HG03196 (cell line): ENCODE measurements around the gene SLC39A12.

Source experiments
- ATAC-seq: cut with Tn5 transposase; IDR thresholded peaks from one replicate; pipeline ENCODE4 v1.9.1; 2021; ENCODE audit not compliant: unreplicated experiment

The SLC39A12 gene

DNA sequence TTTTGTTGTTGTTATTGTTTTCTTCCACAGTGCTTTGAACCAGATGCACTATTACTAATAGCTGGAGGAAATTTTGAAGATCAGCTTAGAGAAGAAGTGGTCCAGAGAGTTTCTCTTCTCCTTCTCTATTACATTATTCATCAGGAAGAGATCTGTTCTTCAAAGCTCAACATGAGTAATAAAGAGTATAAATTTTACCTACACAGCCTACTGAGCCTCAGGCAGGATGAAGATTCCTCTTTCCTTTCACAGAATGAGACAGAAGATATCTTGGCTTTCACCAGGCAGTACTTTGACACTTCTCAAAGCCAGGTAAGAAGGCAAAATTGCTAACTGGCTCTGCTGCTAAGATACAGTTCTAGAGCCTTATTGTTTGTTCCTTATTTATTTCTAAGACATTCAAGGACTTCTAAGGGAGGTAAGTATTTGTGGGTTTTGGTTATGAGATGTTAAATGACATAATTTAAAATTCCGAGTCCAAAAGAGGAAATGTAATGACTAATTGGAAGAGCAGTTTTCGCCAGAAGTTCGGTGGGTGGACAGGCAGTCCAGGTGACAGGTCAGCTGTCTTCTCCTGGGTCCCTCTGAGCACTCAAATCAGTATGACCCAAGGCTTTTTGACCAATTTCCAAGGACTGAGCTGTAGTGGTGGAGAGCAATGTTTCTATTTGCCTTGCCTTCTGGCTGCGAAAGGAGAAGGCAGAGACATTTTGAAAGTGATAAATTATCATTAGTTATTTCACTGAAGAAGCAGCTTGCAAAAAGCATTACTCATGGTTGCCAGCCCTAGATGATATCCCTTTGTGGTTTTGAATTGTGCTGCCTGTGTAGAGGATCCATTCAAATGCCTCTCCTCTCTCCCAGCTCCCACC, 10.1 kb downstream of the SLC39A12 start:
- ATAC-seq = no peak

DNA sequence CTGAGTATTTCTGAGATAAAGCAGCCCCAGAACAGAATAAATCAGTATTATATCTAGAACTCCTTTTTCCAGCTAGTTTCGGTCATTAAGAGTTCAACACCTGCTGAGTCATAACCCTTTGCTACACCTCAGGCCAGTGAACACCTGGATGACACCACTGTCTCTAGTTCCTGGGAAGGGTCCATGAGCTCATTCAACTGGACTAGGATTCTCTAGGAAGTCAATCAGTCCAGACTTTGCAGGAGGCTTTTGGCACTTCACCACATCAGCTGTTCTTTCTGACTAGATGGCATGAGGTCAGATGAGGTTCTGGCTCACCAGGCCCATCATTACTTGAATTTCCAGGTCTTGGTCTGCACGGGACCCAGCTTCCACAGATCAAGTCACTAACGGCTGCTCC, 11.7 kb downstream of the SLC39A12 start:
- ATAC-seq = no peak

DNA sequence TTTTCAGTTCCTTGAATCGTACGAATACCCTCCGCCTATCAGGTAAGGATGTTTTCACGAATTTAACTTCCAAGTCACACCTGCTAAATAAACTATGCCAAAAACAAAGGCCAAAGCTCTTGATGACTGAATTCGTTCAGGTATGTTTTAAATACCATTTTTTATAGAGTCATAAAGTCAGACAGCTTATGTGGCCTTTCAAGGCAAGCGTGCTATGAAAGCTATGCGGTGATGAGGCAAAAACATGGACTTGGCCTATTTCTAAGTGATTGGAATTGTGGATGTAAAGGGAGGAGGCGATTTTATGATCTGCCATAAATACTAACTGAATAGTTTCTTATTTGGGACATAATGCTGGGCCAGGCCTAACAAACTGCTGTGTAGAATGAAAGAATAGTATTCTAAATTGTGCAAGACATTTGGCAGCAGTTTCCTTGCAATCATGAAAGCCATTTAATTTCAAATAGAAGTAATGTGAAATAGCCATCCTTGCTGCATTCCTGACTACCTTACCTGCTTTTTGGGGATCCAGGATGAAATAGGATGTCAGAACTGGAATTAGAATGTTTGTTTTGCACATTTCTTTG, 14.0 kb downstream of the SLC39A12 start:
- no peak for ATAC-seq

DNA sequence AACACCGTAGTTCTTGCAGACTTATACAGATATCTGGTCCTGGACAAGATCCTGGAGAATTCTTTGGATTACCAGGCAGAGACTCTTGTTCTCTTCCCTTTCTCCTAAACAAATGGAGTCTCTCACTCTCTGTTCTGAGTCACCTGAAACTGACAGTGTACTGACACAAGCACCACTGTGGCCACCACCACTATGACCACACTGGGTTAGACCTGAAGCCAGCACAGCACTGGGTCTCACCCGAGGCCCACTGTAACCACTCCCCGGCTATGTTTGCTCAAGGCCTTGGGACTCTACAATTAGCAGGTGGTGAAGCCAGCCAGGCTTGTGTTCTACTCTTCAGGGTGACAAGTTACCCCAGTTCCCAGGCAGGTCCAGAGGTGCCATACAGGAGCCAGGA, 22.8 kb downstream of the SLC39A12 start:
- no peak for ATAC-seq

DNA sequence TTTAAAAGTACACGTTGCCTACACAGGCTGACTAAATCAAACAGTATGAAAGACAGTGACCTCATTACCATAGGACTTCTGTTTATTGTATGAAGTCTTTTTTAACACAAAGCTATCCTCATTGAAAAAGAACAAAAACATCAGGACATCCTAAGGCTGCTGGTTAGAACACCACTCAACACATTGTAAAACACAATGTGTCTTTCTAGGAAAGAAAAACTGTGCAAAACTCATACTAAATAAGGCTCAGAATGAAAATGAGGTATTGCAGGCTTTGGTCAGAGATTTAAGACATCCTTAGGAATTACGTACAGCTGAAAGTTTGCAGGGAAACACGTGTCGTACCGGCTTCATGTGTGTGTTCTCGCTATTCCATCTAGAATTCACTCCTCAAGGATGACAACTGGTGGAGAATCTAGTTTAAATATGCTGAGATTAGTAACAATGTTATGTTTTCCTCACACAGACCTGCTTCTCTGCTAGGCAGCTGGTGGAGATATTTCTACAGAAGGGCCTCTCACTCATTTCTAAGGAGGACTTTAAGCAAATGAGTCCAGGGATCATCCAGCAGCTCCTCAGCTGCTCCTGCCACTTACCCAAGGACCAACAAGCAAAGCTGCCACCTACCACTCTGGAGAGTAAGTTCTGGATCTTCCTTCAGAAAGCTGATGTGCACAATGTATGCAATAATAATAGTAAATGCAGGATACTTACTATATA, 29.3 kb downstream of the SLC39A12 start:
- ATAC-seq = no peak

DNA sequence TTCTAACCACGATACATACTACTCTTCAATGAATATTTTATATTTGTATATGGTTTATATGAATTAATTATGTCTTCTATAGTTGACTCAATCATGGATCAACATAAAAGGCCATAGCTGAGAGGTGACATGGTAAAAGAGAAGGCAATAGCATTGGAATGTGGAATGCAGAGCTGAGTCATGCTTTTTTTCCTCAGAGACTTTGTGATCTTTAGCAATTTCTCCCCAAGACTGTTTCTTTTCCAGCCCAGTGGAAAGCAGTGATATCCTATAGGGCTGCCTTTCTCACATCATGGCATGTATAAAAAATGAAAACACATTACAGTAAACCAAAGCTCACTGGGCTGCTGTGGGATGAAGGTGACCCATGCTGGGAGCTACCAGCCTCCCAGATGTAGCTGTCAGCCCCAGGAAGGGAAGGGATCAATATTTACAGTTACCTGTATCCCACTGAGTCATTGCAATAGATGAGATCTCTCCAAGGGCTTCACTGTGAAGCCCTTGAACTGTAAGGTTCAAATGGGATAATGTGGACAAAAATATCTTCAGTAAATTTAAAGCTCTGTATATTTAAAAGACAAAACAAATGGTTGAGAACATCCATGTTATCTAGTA, 30.2 kb downstream of the SLC39A12 start:
- ATAC-seq = no peak

DNA sequence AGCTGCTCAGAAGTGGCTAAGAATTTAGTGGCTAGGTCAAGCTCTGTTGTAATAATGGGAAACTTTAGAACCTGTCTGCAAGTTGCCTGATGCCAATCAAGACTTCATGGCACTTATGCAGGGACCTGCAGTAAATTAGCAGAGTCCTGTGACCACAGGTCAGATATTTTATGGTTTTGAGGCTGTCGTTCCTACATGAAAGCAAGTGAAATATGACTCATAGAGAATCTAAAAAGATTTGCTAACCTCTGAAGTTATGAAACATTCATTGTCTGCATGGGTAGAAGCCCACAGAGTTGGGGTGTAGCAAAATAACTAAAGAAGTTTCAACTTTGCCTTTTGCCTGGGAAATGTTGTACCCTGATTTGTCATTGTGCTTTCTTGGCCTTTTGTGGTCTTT, 32.3 kb downstream of the SLC39A12 start:
- peak; percentile 87 for ATAC-seq

DNA sequence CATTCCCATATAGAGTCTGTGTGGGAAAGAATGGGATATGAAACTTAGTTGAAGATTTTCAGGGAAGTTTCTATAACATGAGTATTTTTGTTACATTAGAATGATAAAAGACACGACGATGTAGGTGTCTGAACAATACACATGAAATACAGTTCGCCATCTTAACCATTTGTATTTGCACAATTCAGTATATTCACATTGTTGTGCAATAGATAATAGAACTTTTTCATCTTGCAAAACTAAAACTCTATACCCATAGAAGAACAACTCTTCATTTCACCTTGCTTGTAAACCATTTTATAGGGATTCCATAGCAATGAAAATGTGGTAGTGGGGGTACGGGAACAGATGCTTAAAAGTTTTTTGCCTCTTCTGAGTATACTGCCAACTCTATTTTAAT, 32.8 kb downstream of the SLC39A12 start:
- ATAC-seq = no peak

DNA sequence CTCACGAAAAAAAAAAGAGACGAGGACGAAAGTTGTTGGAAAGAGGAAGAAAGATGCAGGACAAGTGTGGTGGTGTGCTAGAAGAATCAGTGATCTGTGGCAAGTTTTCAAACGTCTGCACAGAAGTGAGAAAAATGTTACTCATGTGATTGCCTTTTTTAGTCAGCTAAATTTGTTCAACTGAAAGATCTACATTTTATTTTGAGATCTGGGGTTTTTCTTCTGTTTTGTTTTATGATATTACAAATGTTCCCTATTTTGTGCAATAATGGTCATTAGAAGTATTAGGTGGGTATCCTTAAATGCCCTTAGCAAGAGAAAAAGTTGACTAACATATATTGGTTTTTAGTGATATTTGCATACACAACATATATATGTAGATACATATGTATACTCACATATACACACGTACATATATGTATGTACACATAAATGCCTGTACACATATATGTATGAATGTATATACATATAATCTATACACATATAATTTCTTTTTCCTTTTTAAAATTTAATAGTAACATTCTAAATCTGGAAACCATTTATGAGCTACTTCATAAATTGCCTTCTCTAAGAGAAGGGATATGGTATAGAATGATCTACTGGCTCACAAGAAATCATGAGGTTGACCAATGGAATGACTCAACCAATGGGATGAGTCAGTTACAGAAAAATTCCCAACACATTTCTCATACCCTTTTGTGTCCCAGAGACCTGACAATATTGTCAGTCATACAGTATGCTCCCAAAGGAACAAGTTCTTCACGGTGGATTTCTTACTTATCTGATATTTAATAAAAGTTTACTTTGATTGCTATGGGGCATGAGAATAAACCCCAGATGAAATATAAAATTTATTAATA, 38.4 kb downstream of the SLC39A12 start:
- ATAC-seq = peak; percentile 81

- no peak for ATAC-seq
These were observed 40.5 kb downstream of the SLC39A12 start for GRCh38 chr10:17992266-17992665.

DNA sequence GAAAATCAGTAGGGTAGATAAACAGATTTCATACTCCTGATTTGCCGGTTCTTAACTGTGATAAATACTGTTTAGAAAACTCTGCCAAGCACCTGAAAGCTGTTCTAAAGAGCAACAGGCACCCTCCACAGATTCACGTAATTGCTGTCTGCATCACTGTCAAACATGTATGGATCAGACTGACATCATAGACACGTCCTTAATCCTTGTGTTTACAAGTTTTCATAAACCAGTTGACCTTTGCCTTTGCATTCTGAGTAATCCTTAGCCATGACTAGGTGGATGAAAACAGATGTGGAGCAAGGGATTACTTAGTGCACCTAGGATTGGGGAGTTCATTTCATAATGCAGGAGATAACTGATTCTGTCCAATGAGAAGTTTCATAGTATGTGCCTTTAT, 41.6 kb downstream of the SLC39A12 start:
- ATAC-seq = no peak

- ATAC-seq = no peak
These were observed 48.9 kb downstream of the SLC39A12 start for GRCh38 chr10:18000601-18001000.

DNA sequence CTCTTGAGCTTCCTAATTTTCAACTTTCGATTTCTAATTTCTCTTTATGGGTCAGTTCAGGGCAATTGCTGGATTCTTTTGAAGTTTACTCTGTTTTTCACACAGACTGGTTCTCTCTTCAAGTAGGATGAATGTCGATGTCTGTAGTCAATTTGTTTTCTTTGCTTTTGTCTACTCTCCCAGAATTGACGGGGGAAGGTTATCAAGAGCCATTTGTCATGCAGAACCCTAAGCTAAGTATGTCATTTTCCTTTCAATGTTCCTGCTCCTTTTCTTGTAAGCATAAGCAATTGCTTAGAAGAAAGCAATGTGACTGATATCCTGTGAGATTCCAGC, 53.7 kb downstream of the SLC39A12 start:
- ATAC-seq = no peak

- ATAC-seq = no peak
These were observed 54.2 kb downstream of the SLC39A12 start for GRCh38 chr10:18005781-18006456.

- ATAC-seq = no peak
These were observed 57.3 kb downstream of the SLC39A12 start for GRCh38 chr10:18008986-18009385.

DNA sequence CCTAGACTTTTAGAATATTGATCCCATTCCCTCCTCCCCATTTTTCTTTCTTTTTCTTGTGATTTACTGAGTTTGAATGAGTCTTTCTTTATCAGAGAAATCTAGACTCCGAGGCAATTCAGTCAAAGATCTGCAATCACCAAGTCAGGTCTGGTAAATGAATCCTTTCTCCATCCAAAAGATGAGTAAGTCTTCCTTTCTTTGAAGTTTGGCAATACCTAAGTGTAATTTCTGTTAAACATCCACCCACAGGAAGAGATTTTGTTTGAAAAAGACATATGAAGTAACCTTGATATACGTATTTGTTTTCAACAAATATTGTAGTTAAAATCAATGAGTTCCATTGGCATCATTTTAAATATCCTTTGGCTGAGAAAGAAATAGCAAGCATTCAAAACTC, 58.3 kb downstream of the SLC39A12 start:
- ATAC-seq = no peak

GRCh38 chr10:18020523-18020922, 68.8 kb downstream of the SLC39A12 start:
- no peak for ATAC-seq

- ATAC-seq = no peak
These were observed 70.2 kb downstream of the SLC39A12 start for GRCh38 chr10:18021725-18022480.
